NCI-H146 (cell line): Measurements from ENCODE around the gene TCF21.
"Not testable (repeated sequence)": the region's sequence is repeated elsewhere in the genome, so short reads cannot be mapped to it uniquely, and the experiment has no call there.

Experiments used
- DNase-seq: peaks from one replicate; lab custom pipeline; 2025; lab: John Stamatoyannopoulos, UW

The TCF21 gene

GRCh38 chr6:133923938-133924593 is 35.2 kb downstream of the TCF21 start:
- DNase-seq = peak; percentile 88

DNA sequence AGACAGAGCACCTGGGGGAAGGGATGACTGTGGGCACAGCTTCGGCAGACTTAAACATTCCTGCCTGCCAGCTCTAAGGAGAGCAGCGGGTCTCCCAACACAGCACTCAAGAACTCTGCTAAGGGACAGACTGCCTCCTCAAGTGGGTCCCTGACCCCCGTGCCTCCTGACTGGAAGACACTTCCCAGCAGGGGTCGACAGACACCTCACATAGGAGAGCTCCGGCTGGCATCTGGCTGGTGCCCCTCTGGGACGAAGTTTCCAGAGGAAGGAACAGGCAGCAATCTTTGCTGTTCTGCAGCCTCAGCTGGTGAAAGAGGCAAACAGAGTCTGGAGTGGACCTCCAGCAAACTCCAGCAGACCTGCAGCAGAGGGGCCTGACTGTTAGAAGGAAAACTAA is 42.3 kb downstream of the TCF21 start:
- not testable (repeated sequence) for DNase-seq

GRCh38 chr6:133936352-133936751 is 47.4 kb downstream of the TCF21 start:
- DNase-seq = not testable (repeated sequence)

- no peak for DNase-seq
Measured at GRCh38 chr6:133937909-133938308, 49.0 kb downstream of the TCF21 start.

GRCh38 chr6:133938533-133938932 is 49.6 kb downstream of the TCF21 start:
- no peak for DNase-seq

GRCh38 chr6:133939778-133940667 is 51.1 kb downstream of the TCF21 start:
- no peak for DNase-seq
